Measurements from ENCODE around the gene CNOT2. TPM values are rescaled to one million over a fixed set of nuclear protein-coding genes. Genes with fewer than 3 reads are reported as not detected.
A peak's percentile ranks its signal among the peaks of the same experiment; 100 is the strongest.

The CNOT2 gene
- total RNA-seq, 2 donors from 2014 or later, result 94.8 to 111 TPM

- no peak for DNase-seq (ENCODE audit: low spot score)
- H3K9me3 ChIP-seq, result no peaks in the 10 kb centered on the region
- H3K36me3 ChIP-seq, result no peaks in the 10 kb centered on the region
- no peak for TF ChIP-seq CTCF (IDR thresholded peaks at IDR 0.05)
- H3K27ac ChIP-seq, result peak overlapping the region in 1 of 2 donors; percentile 88
- peaks cover 40 to 64% of the 10 kb centered on the region in 2 donors for H3K4me1 ChIP-seq (ENCODE audit: control insufficient read depth in 1 of 2, low read depth in 2 of 2)
- ATAC-seq (ENCODE audit: insufficient number of reproducible peaks, low FRiP score, low read depth), result no peak
- no peaks in the 10 kb centered on the region for H3K27me3 ChIP-seq (replicated peaks; ENCODE audit: insufficient read depth)
- no peak overlapping the region for H3K4me3 ChIP-seq
Observed at GRCh38 chr12:70245458-70245857, 2.2 kb downstream of the CNOT2 start.

DNA sequence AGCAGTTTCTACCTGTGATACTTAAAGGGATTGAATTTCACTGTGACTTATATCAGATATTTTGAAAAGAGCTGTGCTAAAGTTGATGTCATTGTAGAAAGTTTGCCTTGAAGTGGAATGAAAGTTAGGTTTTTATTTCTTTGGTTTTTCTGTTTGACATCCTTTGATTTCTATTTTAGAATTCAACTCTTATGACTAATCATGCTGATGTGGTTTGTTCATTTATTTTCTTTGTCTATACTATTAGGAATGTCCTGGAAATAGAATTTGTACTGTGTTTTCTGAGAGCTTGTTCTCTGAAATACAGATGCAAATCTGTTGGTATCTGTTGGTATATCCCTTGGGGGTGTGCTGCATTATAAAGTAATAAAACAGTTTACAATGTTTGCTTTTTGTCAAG is 3.3 kb downstream of the CNOT2 start:
- no peak for TF ChIP-seq CTCF (IDR thresholded peaks at IDR 0.05)
- Histone ChIP-seq H3K27ac (peak overlapping the region; percentile 40 to 46), H3K9me3 (no peaks in the 10 kb centered on the region), H3K4me1 (ENCODE audit: control insufficient read depth in 1 of 2, low read depth in 2 of 2) (peaks cover 41 to 66% of the 10 kb centered on the region in 2 donors), H3K27me3 (replicated peaks; ENCODE audit: insufficient read depth) (no peaks in the 10 kb centered on the region), H3K36me3 (no peaks in the 10 kb centered on the region), H3K4me3 (peak overlapping the region; percentile 1)
- DNase-seq (ENCODE audit: low spot score), result no peak
- ATAC-seq (ENCODE audit: insufficient number of reproducible peaks, low FRiP score, low read depth), result no peak

- H3K4me3 ChIP-seq, result no peak overlapping the region
- no peaks in the 10 kb centered on the region for H3K9me3 ChIP-seq
- TF ChIP-seq CTCF (IDR thresholded peaks at IDR 0.05), result no peak
- peak overlapping the region; percentile 40 to 46 for H3K27ac ChIP-seq
- H3K4me1 ChIP-seq (ENCODE audit: control insufficient read depth in 1 of 2, low read depth in 2 of 2), result peaks cover 44 to 67% of the 10 kb centered on the region in 2 donors
- no peaks in the 10 kb centered on the region for H3K36me3 ChIP-seq
- no peak for DNase-seq (ENCODE audit: low spot score)
- no peak for ATAC-seq (ENCODE audit: insufficient number of reproducible peaks, low FRiP score, low read depth)
- H3K27me3 ChIP-seq (replicated peaks; ENCODE audit: insufficient read depth), result no peaks in the 10 kb centered on the region
Observed at GRCh38 chr12:70247653-70248199, 4.5 kb downstream of the CNOT2 start.

DNA sequence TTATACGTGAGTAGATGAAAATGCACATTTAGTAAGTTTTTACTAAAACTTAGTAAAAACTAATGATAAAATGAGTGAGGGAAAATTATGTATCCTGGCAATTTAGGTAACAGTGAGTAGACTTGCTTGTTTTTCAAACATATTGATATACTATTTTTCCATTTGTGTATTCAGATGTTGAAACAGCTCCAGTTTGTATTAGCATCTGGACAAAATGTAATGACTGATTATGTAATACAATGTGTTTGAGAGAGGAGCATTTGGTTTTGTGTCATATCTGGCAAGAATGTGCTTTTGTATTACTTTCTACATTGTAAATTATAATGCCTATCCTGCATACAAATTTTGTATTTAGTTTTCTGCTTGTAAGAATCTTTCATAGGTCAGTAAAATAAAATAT is 5.6 kb downstream of the CNOT2 start:
- Histone ChIP-seq H3K9me3 (no peaks in the 10 kb centered on the region), H3K27me3 (replicated peaks; ENCODE audit: insufficient read depth) (no peaks in the 10 kb centered on the region), H3K4me3 (no peak overlapping the region), H3K4me1 (ENCODE audit: control insufficient read depth in 1 of 2, low read depth in 2 of 2) (peaks cover 44 to 78% of the 10 kb centered on the region in 2 donors), H3K36me3 (no peaks in the 10 kb centered on the region), H3K27ac (no peak overlapping the region)
- DNase-seq (ENCODE audit: low spot score) (no peak), ATAC-seq (ENCODE audit: insufficient number of reproducible peaks, low FRiP score, low read depth) (no peak)
- TF ChIP-seq CTCF (IDR thresholded peaks at IDR 0.05), result no peak

DNA sequence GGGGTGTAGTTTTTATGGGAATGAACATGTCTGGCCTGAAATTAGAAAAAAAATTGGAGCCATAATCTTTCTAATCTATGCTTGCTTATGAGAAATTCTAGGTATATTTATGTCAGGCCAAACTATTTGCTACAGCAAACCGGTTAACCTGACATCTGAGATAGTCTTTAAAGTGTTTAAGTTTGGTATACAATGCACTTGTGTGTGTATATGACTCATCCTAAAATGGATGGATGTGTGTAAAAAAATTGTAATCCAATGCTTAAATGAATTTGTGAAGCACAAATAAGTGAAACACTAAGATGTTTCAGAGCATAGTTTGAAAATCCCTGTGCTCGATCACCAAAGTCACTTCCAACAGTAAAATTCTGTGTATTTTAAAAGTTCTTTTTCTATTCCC is 6.7 kb downstream of the CNOT2 start:
- Histone ChIP-seq H3K4me1 (ENCODE audit: control insufficient read depth in 1 of 2, low read depth in 2 of 2) (peaks cover 42 to 75% of the 10 kb centered on the region in 2 donors), H3K27ac (no peak overlapping the region), H3K4me3 (no peak overlapping the region), H3K36me3 (no peaks in the 10 kb centered on the region), H3K27me3 (replicated peaks; ENCODE audit: insufficient read depth) (no peaks in the 10 kb centered on the region), H3K9me3 (no peaks in the 10 kb centered on the region)
- no peak for ATAC-seq (ENCODE audit: insufficient number of reproducible peaks, low FRiP score, low read depth)
- no peak for DNase-seq (ENCODE audit: low spot score)
- TF ChIP-seq CTCF (IDR thresholded peaks at IDR 0.05), result no peak

Data from thoracic aorta (tissue), 2 donors.